OCI-LY7 (cell line): ENCODE data around the gene MPHOSPH8. TPM values are rescaled to one million over a fixed set of nuclear protein-coding genes. Genes with fewer than 3 reads are reported as not detected.
A peak's percentile ranks its signal among the peaks of the same experiment; 100 is the strongest.

Experiments used
- BruUV-seq: library from RNA; stranded (reverse); fragments of 400-500 nt; replicated peaks from 2 replicates; lab custom pipeline; 2021; lab: Mats Ljungman, UMichigan
- CTCF ChIA-PET: fragments of 300-600 bp; sonication (Branson Sonifier 250); formaldehyde crosslinking; loops from one replicate; lab custom pipeline; 2022; ENCODE audit warnings: antibody characterized with exemption; ENCODE audit not compliant: unreplicated experiment; lab: Charles Lee
- POLR2A ChIA-PET: fragments of 300-600 bp; sonication (Branson Sonifier 250); formaldehyde crosslinking; loops from one replicate; lab custom pipeline; 2022; ENCODE audit warnings: antibody characterized with exemption; lab: Charles Lee
- DNase-seq: peaks from one replicate; pipeline ENCODE4 v3.0.0-alpha.2; 2015; ENCODE audit warnings: low spot score
- H2AFZ ChIP-seq: fragments of 200-600 bp; sonication (generic), shearing (Covaris generic); 2 replicates; pipeline ENCODE4 v1.6.1; 2014; ENCODE audit warnings: mild to moderate bottlenecking, antibody characterized with exemption, low read length, moderate library complexity
- H3K27ac ChIP-seq: fragments of 200-600 bp; sonication (generic); 2 replicates; pipeline ENCODE4 v1.5.1; 2014; ENCODE audit warnings: mixed run types, low read depth, mild to moderate bottlenecking, moderate library complexity, low read length, inconsistent platforms; ENCODE audit not compliant: poor library complexity, severe bottlenecking
- H3K36me3 ChIP-seq: fragments of 200-600 bp; sonication (generic); 2 replicates; pipeline ENCODE4 v1.6.1; 2014; ENCODE audit warnings: mild to moderate bottlenecking, antibody characterized with exemption, low read length, moderate library complexity, mixed read lengths; ENCODE audit not compliant: insufficient read depth
- H3K4me1 ChIP-seq: fragments of 200-600 bp; sonication (generic); 2 replicates; pipeline ENCODE4 v1.5.1; 2014; ENCODE audit warnings: mild to moderate bottlenecking, low read length; ENCODE audit not compliant: insufficient read depth, poor library complexity, severe bottlenecking
- H3K4me2 ChIP-seq: fragments of 200-600 bp; sonication (generic); 2 replicates; pipeline ENCODE4 v1.6.1; 2014; ENCODE audit warnings: mild to moderate bottlenecking, low read length
- H3K4me3 ChIP-seq: fragments of 200-600 bp; sonication (generic); 2 replicates; pipeline ENCODE4 v1.5.1; 2014; ENCODE audit warnings: mild to moderate bottlenecking, low read depth, low read length; ENCODE audit not compliant: poor library complexity, severe bottlenecking
- H3K79me2 ChIP-seq: fragments of 200-600 bp; sonication (generic); 2 replicates; pipeline ENCODE4 v1.6.1; 2016; ENCODE audit warnings: low read depth, mild to moderate bottlenecking, low read length, moderate library complexity, mixed read lengths; ENCODE audit not compliant: insufficient read depth
- H3K9me2 ChIP-seq: fragments of 200-600 bp; sonication (generic); 2 replicates; pipeline ENCODE4 v1.6.1; 2016; ENCODE audit warnings: mild to moderate bottlenecking, low read length, mixed read lengths; ENCODE audit not compliant: insufficient read depth
- H3K9me3 ChIP-seq: fragments of 200-600 bp; sonication (generic); 2 replicates; pipeline ENCODE4 v1.6.1; 2014; ENCODE audit warnings: mild to moderate bottlenecking, mixed run types, low read length, mixed read lengths
- H4K20me1 ChIP-seq: fragments of 200-600 bp; sonication (generic); 2 replicates; pipeline ENCODE4 v1.6.1; 2014; ENCODE audit warnings: mild to moderate bottlenecking, antibody characterized with exemption, low read length, moderate library complexity, mixed read lengths; ENCODE audit not compliant: insufficient read depth
- CTCF ChIP-seq: fragments of 200-600 bp; sonication (generic); conservative IDR thresholded peaks from 2 replicates; pipeline ENCODE4 v1.5.1; 2014; ENCODE audit warnings: mild to moderate bottlenecking, antibody characterized with exemption, low read length, moderate library complexity, mixed read lengths
- EZH2phosphoT487 ChIP-seq: fragments of 200-600 bp; sonication (generic); IDR thresholded peaks from 2 replicates; pipeline ENCODE4 v1.6.1; 2018; ENCODE audit warnings: low read depth, borderline replicate concordance, mild to moderate bottlenecking, mixed run types, antibody characterized with exemption, low read length, moderate library complexity, mixed read lengths
- intact Hi-C: fragments of 100-400 bp; cut with micrococcal nuclease; formaldehyde crosslinking; loops from one replicate; pipeline ENCODE4 v1.10.0; 2022; ENCODE audit not compliant: unreplicated experiment
- total RNA-seq, 2 experiments: library from RNA; depleted of rRNA in 1 of 2; stranded (reverse); fragments of >200 nt in 1 of 2; shearing (Covaris generic) in 1 of 2; gene quantifications; 2 replicates each; pipeline ENCODE4 v1.2.3, GENCODE V29; 2014 to 2022

The MPHOSPH8 gene
- total RNA-seq, 2 experiments from 2014 or later = 12.8 to 31.1 TPM

- intact Hi-C loops = no loop called here
- no peaks in the 10 kb centered on the region for H4K20me1 ChIP-seq
- no peaks in the 10 kb centered on the region for H3K9me3 ChIP-seq
- TF ChIP-seq CTCF (peak; percentile 74), EZH2phosphoT487 (no peak)
- ChIA-PET POLR2A (no interaction called here), CTCF (no interaction called here)
- H3K79me2 ChIP-seq = no peaks in the 10 kb centered on the region
- DNase-seq = peak; percentile 32
- H3K9me2 ChIP-seq = no peaks in the 10 kb centered on the region
- no peaks in the 10 kb centered on the region for H3K4me1 ChIP-seq
- no TSS peak for BruUV-seq
- H3K4me3 ChIP-seq = no peak overlapping the region
- no peak overlapping the region for H3K27ac ChIP-seq
- no peak overlapping the region for H2AFZ ChIP-seq
- H3K36me3 ChIP-seq = no peaks in the 10 kb centered on the region
- no peak overlapping the region for H3K4me2 ChIP-seq
Observed at GRCh38 chr13:19618977-19619376, 14.5 kb upstream of the MPHOSPH8 start.

GRCh38 chr13:19622193-19622592 lies 11.3 kb upstream of the MPHOSPH8 start:
- H3K9me3 ChIP-seq = no peaks in the 10 kb centered on the region

More at GRCh38 chr13:19622193-19622592, 11.3 kb upstream of the MPHOSPH8 start:
- Histone ChIP-seq H3K36me3 (no peaks in the 10 kb centered on the region), H4K20me1 (no peaks in the 10 kb centered on the region), H3K4me2 (no peak overlapping the region), H3K4me1 (no peaks in the 10 kb centered on the region), H3K9me2 (no peaks in the 10 kb centered on the region), H2AFZ (no peak overlapping the region), H3K4me3 (no peak overlapping the region), H3K79me2 (no peaks in the 10 kb centered on the region), H3K27ac (no peak overlapping the region)
- DNase-seq = no peak
- ChIA-PET POLR2A (no interaction called here), CTCF (no interaction called here)
- intact Hi-C loops = no loop called here
- no TSS peak for BruUV-seq
- TF ChIP-seq CTCF (no peak), EZH2phosphoT487 (no peak)
